ENCODE data around the gene ERBB2. TPM values are rescaled to one million over a fixed set of nuclear protein-coding genes. Genes with fewer than 3 reads are reported as not detected.
A peak's percentile ranks its signal among the peaks of the same experiment; 100 is the strongest.

Gene ERBB2
- total RNA-seq, 4 donors from 2014 or later: 144 to 192 (median 173) TPM

GRCh38 chr17:39738568-39738901 is 38.7 kb downstream of the ERBB2 start:
- Histone ChIP-seq H3K27ac (peak overlapping the region; percentile 96), H3K27me3 (peaks cover 49% of the 10 kb centered on the region), H3K4me3 (peak overlapping the region; percentile 56), H3K9me3 (no peaks in the 10 kb centered on the region), H3K36me3 (peaks cover 4% of the 10 kb centered on the region), H3K4me1 (peaks cover 48% of the 10 kb centered on the region)
- no peak for DNase-seq (ENCODE audit: low spot score in 2 of 2)
- 3% methylated on average over 12 of the region's 13 CpGs for WGBS
- no peak for TF ChIP-seq POLR2A (IDR thresholded peaks at IDR 0.05)
- no peak for TF ChIP-seq POLR2AphosphoS5 (IDR thresholded peaks at IDR 0.05)
- TF ChIP-seq CTCF (IDR thresholded peaks at IDR 0.05): no peak
- no peak for TF ChIP-seq EP300 (IDR thresholded peaks at IDR 0.05)

DNA sequence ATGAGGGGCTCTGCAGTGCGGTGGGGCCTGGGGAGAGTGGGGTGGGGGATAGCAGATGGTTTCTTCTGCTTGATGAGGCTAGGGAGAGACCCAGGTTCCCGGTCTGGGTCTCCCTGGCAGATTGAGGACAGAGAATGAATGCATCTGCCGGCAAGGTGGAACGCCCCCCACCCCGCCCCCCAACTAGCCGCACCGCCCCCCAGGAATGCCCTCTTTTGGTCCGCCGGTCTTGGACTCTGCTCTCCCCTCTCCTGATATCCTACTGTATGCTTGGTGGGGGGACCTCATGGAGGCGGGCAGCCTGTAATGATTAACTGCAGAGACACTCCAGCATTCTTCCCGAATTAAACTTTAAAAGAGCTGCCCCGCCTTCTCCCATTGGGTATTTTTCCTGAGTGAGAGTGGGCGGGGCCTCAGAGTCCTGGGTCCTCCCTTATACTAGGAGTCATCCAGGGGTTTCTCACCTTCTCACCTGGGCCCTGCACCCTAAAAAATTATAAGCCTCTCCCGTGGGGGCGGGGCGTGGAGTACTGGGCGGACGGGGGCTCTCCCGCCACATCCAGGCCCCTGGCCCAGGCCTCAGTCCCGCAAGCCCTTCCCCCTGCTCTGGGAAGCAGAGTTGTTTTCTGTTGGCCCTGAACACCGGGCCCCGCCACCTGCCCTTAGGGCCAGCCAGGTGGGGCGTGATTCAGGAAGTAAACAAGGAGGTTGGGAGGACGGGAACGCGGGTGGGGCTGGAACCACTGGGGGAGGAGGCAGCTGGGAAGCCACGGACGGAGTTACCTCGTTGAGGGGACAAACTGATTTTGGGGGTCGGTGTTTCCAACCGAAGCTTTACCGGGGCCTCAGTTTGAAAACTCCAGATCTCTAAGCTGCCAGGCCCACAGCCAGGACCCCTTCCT is 39.4 kb downstream of the ERBB2 start:
- Histone ChIP-seq H3K9me3 (no peaks in the 10 kb centered on the region), H3K4me3 (peak overlapping the region; percentile 56), H3K36me3 (peaks cover 4% of the 10 kb centered on the region), H3K27me3 (peaks cover 54% of the 10 kb centered on the region), H3K27ac (peak overlapping the region; percentile 96), H3K4me1 (peaks cover 48% of the 10 kb centered on the region)
- TF ChIP-seq POLR2AphosphoS5 (IDR thresholded peaks at IDR 0.05) (peak in 2 of 3 donors; percentile 51 to 86), POLR2A (IDR thresholded peaks at IDR 0.05) (no peak), CTCF (IDR thresholded peaks at IDR 0.05) (no peak), EP300 (IDR thresholded peaks at IDR 0.05) (no peak)
- peak in 1 of 2 donors; percentile 89 for DNase-seq (ENCODE audit: low spot score in 2 of 2)
- 10% methylated on average over 32 of the region's 32 CpGs for WGBS

DNA sequence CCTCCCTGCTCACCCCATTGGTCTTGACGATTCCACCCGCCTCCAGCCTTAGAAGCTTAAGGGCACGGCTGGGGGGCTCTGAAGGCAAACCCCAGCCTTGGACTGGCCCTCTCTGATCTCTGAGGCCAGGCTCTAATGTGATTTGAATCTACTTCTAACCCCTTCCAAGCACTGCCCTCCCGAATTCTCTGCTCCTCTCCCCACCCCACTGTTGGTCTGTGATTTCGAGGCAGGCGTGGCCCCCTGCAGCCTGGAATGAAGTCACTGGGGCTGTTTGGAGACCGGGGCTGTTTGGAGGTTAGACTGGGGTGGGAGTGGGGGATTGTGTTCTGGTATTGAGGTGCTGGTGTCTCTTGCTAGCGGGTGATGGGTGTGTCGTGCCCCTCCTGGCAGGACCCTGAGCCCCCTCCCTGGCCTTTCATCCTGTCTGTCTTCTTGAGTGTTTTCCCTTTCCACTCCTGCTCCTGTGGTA is 40.1 kb downstream of the ERBB2 start:
- Histone ChIP-seq H3K4me3 (peak overlapping the region; percentile 56), H3K27me3 (peaks cover 61% of the 10 kb centered on the region), H3K9me3 (no peaks in the 10 kb centered on the region), H3K27ac (peak overlapping the region; percentile 96), H3K36me3 (peaks cover 9% of the 10 kb centered on the region), H3K4me1 (peaks cover 48% of the 10 kb centered on the region)
- WGBS: 17% methylated on average over 6 of the region's 9 CpGs
- TF ChIP-seq POLR2A (IDR thresholded peaks at IDR 0.05): no peak
- no peak for TF ChIP-seq EP300 (IDR thresholded peaks at IDR 0.05)
- no peak for TF ChIP-seq CTCF (IDR thresholded peaks at IDR 0.05)
- TF ChIP-seq POLR2AphosphoS5 (IDR thresholded peaks at IDR 0.05): no peak
- no peak for DNase-seq (ENCODE audit: low spot score in 2 of 2)

DNA sequence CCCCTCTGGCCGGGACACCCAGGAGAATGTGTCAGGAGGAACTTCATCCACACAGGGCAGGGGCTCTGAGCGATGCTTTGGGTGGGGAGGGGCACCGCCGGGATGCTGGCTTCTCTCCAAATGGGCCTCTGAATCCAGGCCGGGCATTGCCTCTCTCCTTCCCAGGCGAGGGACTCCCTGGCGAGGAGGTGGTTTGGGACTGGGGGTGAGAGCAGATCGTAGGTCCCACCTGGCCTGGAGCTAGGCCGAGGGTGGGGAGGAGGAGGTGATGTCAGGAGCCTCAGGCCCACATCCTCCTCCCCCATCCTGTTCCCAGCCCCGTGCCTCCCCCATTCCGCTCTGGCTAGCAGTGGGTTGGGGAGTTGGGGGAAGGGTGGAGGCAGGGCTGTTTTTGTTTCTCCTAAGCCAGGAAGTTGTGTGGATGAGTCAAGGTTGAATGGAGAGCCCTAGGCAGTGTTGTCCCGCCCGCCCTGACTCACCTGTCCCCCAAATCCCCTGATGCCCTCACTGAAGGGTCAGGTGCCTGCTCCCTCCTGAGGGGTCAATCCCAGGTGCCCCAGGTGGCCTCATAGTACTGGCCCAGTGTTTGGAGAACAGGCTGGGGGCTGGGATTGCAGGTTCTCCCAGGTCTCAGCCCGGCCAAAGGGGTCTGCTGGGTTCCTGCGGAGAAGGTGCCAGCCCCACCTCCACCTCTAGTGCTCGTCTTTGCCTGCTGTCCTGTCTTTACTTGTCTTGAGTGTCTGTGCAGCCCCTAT is 40.7 kb downstream of the ERBB2 start:
- Histone ChIP-seq H3K27me3 (peaks cover 61% of the 10 kb centered on the region), H3K4me3 (peak overlapping the region; percentile 56), H3K9me3 (no peaks in the 10 kb centered on the region), H3K4me1 (peaks cover 48% of the 10 kb centered on the region), H3K36me3 (peaks cover 15% of the 10 kb centered on the region), H3K27ac (peak overlapping the region; percentile 96)
- TF ChIP-seq CTCF (IDR thresholded peaks at IDR 0.05) (no peak), EP300 (IDR thresholded peaks at IDR 0.05) (no peak), POLR2AphosphoS5 (IDR thresholded peaks at IDR 0.05) (no peak), POLR2A (IDR thresholded peaks at IDR 0.05) (no peak)
- 55% methylated on average over 6 of the region's 16 CpGs for WGBS
- no peak for DNase-seq (ENCODE audit: low spot score in 2 of 2)

All from suprapubic skin (tissue), 4 donors.